ENCODE data around the gene MGST2. TPM values are rescaled to one million over a fixed set of nuclear protein-coding genes. Genes with fewer than 3 reads are reported as not detected.

Gene MGST2
- polyA plus RNA-seq, 3 donors: 41.7 to 221 (median 153) TPM

DNA sequence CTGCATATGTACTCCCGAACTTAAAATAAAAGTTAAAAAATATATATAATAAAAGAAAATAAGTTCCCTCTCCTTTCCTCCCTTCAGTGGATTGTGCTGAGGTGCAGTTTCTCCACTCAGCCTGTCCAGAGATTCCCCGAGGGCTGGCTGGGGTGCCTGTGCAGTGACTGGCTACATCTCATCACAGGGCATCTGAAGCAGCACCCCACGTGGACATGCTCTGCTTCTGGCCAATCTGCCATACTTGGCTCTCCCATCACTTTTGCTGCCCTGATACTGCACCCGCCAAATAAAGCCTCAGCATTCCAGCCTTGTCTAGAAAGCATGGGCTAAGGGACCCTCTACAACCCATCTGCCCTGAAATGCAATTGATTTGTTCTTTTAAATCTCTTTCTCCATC is 11.1 kb upstream of the MGST2 start:
- H2AFZ ChIP-seq (ENCODE audit: insufficient read depth, low read depth, low read length, poor library complexity, severe bottlenecking): no peak overlapping the region
- peaks cover 0 to 7% (median 0%) of the 10 kb centered on the region in 3 donors for H3K27me3 Mint-ChIP-seq (ENCODE audit: low read depth in 3 of 3)
- peaks cover 23 to 28% of the 10 kb centered on the region in 2 donors for H3K4me1 ChIP-seq (ENCODE audit: control insufficient read depth in 1 of 2, insufficient read depth in 2 of 2, low read length in 2 of 2)
- no peaks in the 10 kb centered on the region for H3K9me3 ChIP-seq (replicated peaks in 1 of 2; ENCODE audit: control insufficient read depth in 1 of 2, insufficient read depth in 1 of 2, low read length in 2 of 2)
- H3K4me1 Mint-ChIP-seq: peaks cover 28% of the 10 kb centered on the region
- no peak overlapping the region for H3K4me2 ChIP-seq (replicated peaks; ENCODE audit: extremely low read depth, low read length, poor library complexity, severe bottlenecking)
- 89% methylated on average over 3 of the region's 4 CpGs for WGBS (ENCODE audit: insufficient coverage)
- intact Hi-C loops (cut with micrococcal nuclease): loop anchor here in 1 of 2 donors (10.0 kb wide), 1 partner anchor 50 kb away; no protein-coding TSS in a partner anchor
- no peak overlapping the region for H3K4me3 Mint-ChIP-seq
- no peak for DNase-seq
- H3K9me3 Mint-ChIP-seq: no peaks in the 10 kb centered on the region
- H3K79me2 ChIP-seq (ENCODE audit: insufficient read depth, low read length): no peaks in the 10 kb centered on the region
- H3K27me3 ChIP-seq (ENCODE audit: control insufficient read depth in 2 of 2, insufficient read depth in 2 of 2, low read length in 2 of 2): no peaks in the 10 kb centered on the region
- no peak overlapping the region for H3K4me3 ChIP-seq (replicated peaks in 1 of 3; ENCODE audit: low read depth in 2 of 3, low read length in 3 of 3)
- TF ChIP-seq, protein P1, sequence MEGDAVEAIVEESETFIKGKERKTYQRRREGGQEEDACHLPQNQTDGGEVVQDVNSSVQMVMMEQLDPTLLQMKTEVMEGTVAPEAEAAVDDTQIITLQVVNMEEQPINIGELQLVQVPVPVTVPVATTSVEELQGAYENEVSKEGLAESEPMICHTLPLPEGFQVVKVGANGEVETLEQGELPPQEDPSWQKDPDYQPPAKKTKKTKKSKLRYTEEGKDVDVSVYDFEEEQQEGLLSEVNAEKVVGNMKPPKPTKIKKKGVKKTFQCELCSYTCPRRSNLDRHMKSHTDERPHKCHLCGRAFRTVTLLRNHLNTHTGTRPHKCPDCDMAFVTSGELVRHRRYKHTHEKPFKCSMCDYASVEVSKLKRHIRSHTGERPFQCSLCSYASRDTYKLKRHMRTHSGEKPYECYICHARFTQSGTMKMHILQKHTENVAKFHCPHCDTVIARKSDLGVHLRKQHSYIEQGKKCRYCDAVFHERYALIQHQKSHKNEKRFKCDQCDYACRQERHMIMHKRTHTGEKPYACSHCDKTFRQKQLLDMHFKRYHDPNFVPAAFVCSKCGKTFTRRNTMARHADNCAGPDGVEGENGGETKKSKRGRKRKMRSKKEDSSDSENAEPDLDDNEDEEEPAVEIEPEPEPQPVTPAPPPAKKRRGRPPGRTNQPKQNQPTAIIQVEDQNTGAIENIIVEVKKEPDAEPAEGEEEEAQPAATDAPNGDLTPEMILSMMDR (IDR thresholded peaks at IDR 0.05): no peak
- H3K9ac ChIP-seq (ENCODE audit: insufficient read depth, low read length, poor library complexity, severe bottlenecking): no peak overlapping the region
- H3K27ac ChIP-seq (ENCODE audit: low read depth in 1 of 2, low read length in 2 of 2): no peak overlapping the region
- H3K27ac Mint-ChIP-seq: no peak overlapping the region
- no peaks in the 10 kb centered on the region for H4K20me1 ChIP-seq (ENCODE audit: insufficient read depth, low read length)
- peaks cover 0 to 3% of the 10 kb centered on the region in 2 donors for H3K36me3 Mint-ChIP-seq
- no peaks in the 10 kb centered on the region for H3K36me3 ChIP-seq (replicated peaks in 1 of 2; ENCODE audit: control insufficient read depth in 1 of 2, insufficient read depth in 2 of 2, low read length in 2 of 2)

DNA sequence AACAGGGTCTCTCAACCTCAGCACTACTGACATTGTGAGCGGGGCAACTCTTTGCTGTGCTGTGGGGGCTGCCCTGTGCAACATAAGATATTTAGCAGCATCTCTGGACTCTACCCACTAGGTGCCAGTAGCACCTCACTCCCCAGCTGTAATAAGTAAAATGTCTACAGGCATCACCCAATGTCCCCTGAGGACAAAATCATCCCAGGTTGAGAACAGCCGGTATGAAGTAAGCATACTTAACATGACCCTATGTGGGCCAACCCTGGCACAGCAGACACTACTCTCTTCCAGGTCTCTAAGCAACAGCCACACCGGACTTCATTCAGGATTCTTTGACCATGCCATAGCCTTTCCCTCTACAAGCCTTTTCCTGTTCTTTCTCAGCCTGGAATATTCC is 10.5 kb upstream of the MGST2 start:
- Histone ChIP-seq H3K4me3 (replicated peaks in 1 of 3; ENCODE audit: low read depth in 2 of 3, low read length in 3 of 3) (no peak overlapping the region), H3K9me3 (replicated peaks in 1 of 2; ENCODE audit: control insufficient read depth in 1 of 2, insufficient read depth in 1 of 2, low read length in 2 of 2) (no peaks in the 10 kb centered on the region), H3K4me1 (ENCODE audit: control insufficient read depth in 1 of 2, insufficient read depth in 2 of 2, low read length in 2 of 2) (peaks cover 26 to 31% of the 10 kb centered on the region in 2 donors), H3K27ac (ENCODE audit: low read depth in 1 of 2, low read length in 2 of 2) (no peak overlapping the region), H3K9ac (ENCODE audit: insufficient read depth, low read length, poor library complexity, severe bottlenecking) (no peak overlapping the region), H4K20me1 (ENCODE audit: insufficient read depth, low read length) (no peaks in the 10 kb centered on the region), H2AFZ (ENCODE audit: insufficient read depth, low read depth, low read length, poor library complexity, severe bottlenecking) (no peak overlapping the region), H3K27me3 (ENCODE audit: control insufficient read depth in 2 of 2, insufficient read depth in 2 of 2, low read length in 2 of 2) (no peaks in the 10 kb centered on the region), H3K36me3 (replicated peaks in 1 of 2; ENCODE audit: control insufficient read depth in 1 of 2, insufficient read depth in 2 of 2, low read length in 2 of 2) (no peaks in the 10 kb centered on the region), H3K79me2 (ENCODE audit: insufficient read depth, low read length) (no peaks in the 10 kb centered on the region), H3K4me2 (replicated peaks; ENCODE audit: extremely low read depth, low read length, poor library complexity, severe bottlenecking) (no peak overlapping the region)
- TF ChIP-seq, protein P1 (IDR thresholded peaks at IDR 0.05): peak; percentile 27
- peaks cover 0 to 3% of the 10 kb centered on the region in 2 donors for H3K36me3 Mint-ChIP-seq
- 96% methylated on average over 3 of the region's 3 CpGs for WGBS (ENCODE audit: insufficient coverage)
- H3K27me3 Mint-ChIP-seq (ENCODE audit: low read depth in 3 of 3): peaks cover 0 to 7% (median 0%) of the 10 kb centered on the region in 3 donors
- DNase-seq: peak in 2 of 3 donors; percentile 21 to 26
- no peak overlapping the region for H3K4me3 Mint-ChIP-seq
- H3K9me3 Mint-ChIP-seq: no peaks in the 10 kb centered on the region
- H3K4me1 Mint-ChIP-seq: peaks cover 32% of the 10 kb centered on the region
- no peak overlapping the region for H3K27ac Mint-ChIP-seq
- intact Hi-C loops (cut with micrococcal nuclease): loop anchor here in 1 of 2 donors (10.0 kb wide), 1 partner anchor 50 kb away; no protein-coding TSS in a partner anchor

All from CD14-positive monocyte (primary cell).